Activated T-helper 9 cell treated with anti-CD3 and anti-CD28 coated beads, Interleukin-2, amount 50 U/mL, for 16 hours (primary cell): ENCODE results near the gene MBP.

Experiments
- DNase-seq: peaks from one replicate; pipeline ENCODE4 v3.0.0-alpha.2; 2020; ENCODE audit warnings: low read depth

Gene MBP

GRCh38 chr18:77133835-77134496, 1.4 kb upstream of the MBP start:
- DNase-seq, result no peak

GRCh38 chr18:77133051-77133834, 660 bp upstream of the MBP start:
- no peak for DNase-seq

GRCh38 chr18:77131652-77132368, 773 bp downstream of the MBP start:
- no peak for DNase-seq

GRCh38 chr18:77131100-77131651, 1.4 kb downstream of the MBP start:
- DNase-seq, result peak; percentile 35

GRCh38 chr18:77130229-77131099, 2.1 kb downstream of the MBP start:
- no peak for DNase-seq

- no peak for DNase-seq
Observed at GRCh38 chr18:77129150-77129551, 3.4 kb downstream of the MBP start.

- no peak for DNase-seq
Observed at GRCh38 chr18:77127769-77128671, 4.6 kb downstream of the MBP start.

GRCh38 chr18:77124452-77124922, 8.1 kb downstream of the MBP start:
- peak; percentile 39 for DNase-seq

- no peak for DNase-seq
Observed at GRCh38 chr18:77123320-77124231, 9.0 kb downstream of the MBP start.

- DNase-seq, result no peak
Observed at GRCh38 chr18:77121523-77121922, 11.1 kb downstream of the MBP start.

- no peak for DNase-seq
Observed at GRCh38 chr18:77119851-77120491, 12.6 kb downstream of the MBP start.

GRCh38 chr18:77119101-77119850, 13.3 kb downstream of the MBP start:
- no peak for DNase-seq

- DNase-seq, result no peak
Observed at GRCh38 chr18:77118256-77119090, 14.1 kb downstream of the MBP start.

- DNase-seq, result no peak
Observed at GRCh38 chr18:77116201-77117080, 16.1 kb downstream of the MBP start.

- no peak for DNase-seq
Observed at GRCh38 chr18:77115192-77115953, 17.2 kb downstream of the MBP start.
